Measurements from ENCODE around the gene IGFALS. TPM values are rescaled to one million over a fixed set of nuclear protein-coding genes. Genes with fewer than 3 reads are reported as not detected.

IGFALS gene
- total and polyA plus RNA-seq, 11 donors: 0.12 to 0.38 (median 0.23) TPM; not detected in 8

DNA sequence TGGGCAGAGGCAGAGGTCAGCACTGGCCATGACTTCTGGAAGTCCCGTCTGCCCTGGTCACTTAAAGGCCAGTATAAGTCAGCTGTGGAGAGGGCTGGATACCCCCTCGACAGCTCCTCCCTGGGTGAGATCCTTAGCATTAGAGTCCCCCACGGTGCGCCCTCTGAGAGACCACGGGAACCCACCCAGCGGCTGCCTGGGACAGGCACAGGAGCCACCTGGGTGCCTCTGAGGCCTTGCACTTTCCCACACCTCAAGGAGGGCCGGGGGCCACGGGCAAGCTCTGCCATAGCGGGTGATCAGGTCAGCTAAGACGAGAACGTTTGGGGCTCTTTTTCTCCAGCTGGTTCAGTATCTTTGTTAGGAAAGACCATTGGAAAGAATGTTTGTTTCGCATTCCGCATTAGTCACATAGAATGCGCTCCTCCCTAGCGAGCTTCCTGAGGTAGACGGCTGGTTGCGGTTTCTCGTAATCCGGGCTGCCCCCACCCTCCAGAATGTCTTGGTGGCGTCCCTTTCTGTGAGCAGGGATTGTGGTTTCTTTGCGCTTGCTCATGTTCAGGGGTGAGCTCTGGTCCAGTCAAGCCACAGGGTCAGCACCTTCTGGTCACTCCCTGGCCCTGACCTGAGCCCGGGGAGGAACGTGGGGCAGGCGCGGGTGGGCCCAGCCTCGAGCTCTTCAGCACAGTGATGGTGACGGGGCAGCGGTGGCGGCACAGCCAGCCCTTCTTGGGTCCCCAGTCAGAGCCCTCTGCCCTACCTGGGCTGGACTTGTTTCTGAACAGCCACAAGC is 47.4 kb downstream of the IGFALS start:
- peaks cover 0 to 80% (median 73%) of the 10 kb centered on the region in 9 donors for H3K36me3 ChIP-seq

DNA sequence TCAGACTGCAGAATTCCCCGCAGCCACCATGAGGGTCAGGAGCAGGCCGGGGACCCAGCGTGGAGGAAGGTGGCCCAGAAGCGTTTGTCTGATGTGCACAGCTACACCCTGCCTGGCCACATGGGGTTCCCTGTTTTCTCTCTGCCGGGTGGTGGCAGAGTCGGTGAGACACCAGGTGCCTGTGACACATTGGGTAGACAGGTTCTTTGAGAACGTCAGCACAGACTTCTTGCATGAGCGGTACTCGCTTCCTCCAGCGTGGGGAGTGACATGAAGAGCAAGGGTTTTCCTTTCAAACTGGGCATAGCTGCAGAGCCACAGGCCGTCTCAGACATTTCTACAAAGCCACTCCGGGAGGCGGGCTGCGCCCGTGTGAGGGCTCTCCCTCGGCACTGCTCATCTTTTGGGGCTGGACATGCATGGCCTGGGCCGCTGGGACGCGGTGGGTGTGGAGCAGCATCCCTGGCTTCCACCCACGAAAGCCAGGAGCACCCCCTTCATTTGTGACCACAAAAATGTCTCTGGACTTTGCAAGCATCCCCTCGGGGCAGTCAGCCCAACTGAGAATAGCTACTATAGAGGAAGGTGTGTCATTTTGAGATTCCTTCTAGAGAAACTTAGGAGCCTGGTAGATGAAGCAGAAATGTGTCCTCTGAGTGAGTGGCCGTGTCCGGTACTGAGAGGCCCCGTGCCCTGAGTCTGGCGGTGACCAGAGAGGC is 48.2 kb downstream of the IGFALS start:
- DNase-seq (no peak), ATAC-seq (no peak)
- 88 to 93% (median 90%) methylated on average over 24 to 25 of the region's 25 CpGs for WGBS, 4 donors

More for the DNA sequence above, 47.4 kb downstream of the IGFALS start:
- no peaks in the 10 kb centered on the region for H3K27me3 ChIP-seq
- H3K27ac ChIP-seq: no peak overlapping the region
- WGBS, 4 donors: 90 to 96% (median 94%) methylated on average over 23 to 29 of the region's 29 CpGs
- no peak overlapping the region for H3K4me3 ChIP-seq
- H3K9me3 ChIP-seq: no peaks in the 10 kb centered on the region
- H3K4me1 ChIP-seq: no peaks in the 10 kb centered on the region
- DNase-seq (no peak), ATAC-seq (no peak)
- intact Hi-C loops (cut with DNase I): no loop called here
- TF ChIP-seq POLR2A (IDR thresholded peaks at IDR 0.05): no peak
- TF ChIP-seq, protein P1, sequence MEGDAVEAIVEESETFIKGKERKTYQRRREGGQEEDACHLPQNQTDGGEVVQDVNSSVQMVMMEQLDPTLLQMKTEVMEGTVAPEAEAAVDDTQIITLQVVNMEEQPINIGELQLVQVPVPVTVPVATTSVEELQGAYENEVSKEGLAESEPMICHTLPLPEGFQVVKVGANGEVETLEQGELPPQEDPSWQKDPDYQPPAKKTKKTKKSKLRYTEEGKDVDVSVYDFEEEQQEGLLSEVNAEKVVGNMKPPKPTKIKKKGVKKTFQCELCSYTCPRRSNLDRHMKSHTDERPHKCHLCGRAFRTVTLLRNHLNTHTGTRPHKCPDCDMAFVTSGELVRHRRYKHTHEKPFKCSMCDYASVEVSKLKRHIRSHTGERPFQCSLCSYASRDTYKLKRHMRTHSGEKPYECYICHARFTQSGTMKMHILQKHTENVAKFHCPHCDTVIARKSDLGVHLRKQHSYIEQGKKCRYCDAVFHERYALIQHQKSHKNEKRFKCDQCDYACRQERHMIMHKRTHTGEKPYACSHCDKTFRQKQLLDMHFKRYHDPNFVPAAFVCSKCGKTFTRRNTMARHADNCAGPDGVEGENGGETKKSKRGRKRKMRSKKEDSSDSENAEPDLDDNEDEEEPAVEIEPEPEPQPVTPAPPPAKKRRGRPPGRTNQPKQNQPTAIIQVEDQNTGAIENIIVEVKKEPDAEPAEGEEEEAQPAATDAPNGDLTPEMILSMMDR (IDR thresholded peaks at IDR 0.05): no peak

DNA sequence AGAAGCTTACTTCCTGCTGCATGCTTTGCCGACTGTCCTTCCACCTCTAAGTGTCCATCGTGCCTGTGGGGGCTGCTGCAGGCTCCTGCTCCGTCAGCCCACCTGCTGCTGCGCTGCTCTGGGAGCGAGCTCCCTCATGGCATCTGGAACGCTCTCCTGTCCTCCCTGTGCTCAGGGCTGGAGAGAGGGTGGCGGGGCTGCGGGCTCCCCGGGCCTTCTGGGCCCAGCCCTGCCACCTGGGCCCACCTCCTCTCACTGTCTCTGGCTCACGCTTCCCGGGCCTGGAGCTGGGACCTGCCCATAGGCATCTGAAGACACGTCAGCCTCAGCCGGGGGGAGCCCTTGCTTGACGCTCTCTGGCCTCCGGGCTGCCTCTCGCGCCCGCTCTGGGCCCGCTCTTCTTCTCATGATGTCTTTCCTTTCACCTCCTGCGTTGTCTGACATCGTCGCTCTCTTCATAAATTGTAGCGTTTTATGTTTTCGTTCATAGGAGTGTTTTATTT is 49.1 kb downstream of the IGFALS start:
- no peak overlapping the region for H3K27ac ChIP-seq
- H3K4me3 ChIP-seq: no peak overlapping the region
- H3K36me3 ChIP-seq: peaks cover 0 to 71% (median 66%) of the 10 kb centered on the region in 9 donors
- intact Hi-C loops (cut with DNase I): no loop called here
- TF ChIP-seq, protein P1 (IDR thresholded peaks at IDR 0.05): no peak
- no peak for TF ChIP-seq POLR2A (IDR thresholded peaks at IDR 0.05)
- no peaks in the 10 kb centered on the region for H3K27me3 ChIP-seq
- ATAC-seq: no peak
- no peaks in the 10 kb centered on the region for H3K9me3 ChIP-seq
- H3K4me1 ChIP-seq: no peaks in the 10 kb centered on the region
- no peak for DNase-seq
- WGBS, 4 donors: 88 to 95% (median 91%) methylated on average over 23 to 24 of the region's 24 CpGs

More for the DNA sequence above, 48.2 kb downstream of the IGFALS start:
- Histone ChIP-seq H3K9me3 (no peaks in the 10 kb centered on the region), H3K36me3 (peaks cover 0 to 80% (median 73%) of the 10 kb centered on the region in 9 donors), H3K27me3 (no peaks in the 10 kb centered on the region), H3K4me1 (no peaks in the 10 kb centered on the region), H3K27ac (no peak overlapping the region), H3K4me3 (no peak overlapping the region)
- no peak for TF ChIP-seq POLR2A (IDR thresholded peaks at IDR 0.05)
- TF ChIP-seq, protein P1 (IDR thresholded peaks at IDR 0.05): no peak
- intact Hi-C loops (cut with DNase I): no loop called here

All from heart left ventricle (tissue), 16 donors.